Activated CD8-positive, alpha-beta T cell treated with anti-CD3 and anti-CD28 coated beads, Interleukin-2, amount 10 ng/mL, durations not matched to agents 7 days and 5 days (primary cell): ENCODE results near the gene KIFBP. TPM values are rescaled to one million over a fixed set of nuclear protein-coding genes. Genes with fewer than 3 reads are reported as not detected.
"Not testable (repeated sequence)": the region's sequence is repeated elsewhere in the genome, so short reads cannot be mapped to it uniquely, and the experiment has no call there.

ENCODE experiments used
- ATAC-seq: fragments of 150-1000 bp; cut with Tn5 transposase; one replicate; pipeline ENCODE4 v1.10.0; 2021; ENCODE audit warnings: moderate library complexity
- CTCF ChIA-PET: fragments of 350-600 bp; sonication (Branson Sonifier 250); formaldehyde crosslinking; loops from one replicate; lab custom pipeline; 2021; ENCODE audit warnings: antibody characterized with exemption; lab: Charles Lee
- POLR2A ChIA-PET: fragments of 350-600 bp; sonication (Branson Sonifier 250); formaldehyde crosslinking; loops from one replicate; lab custom pipeline; 2021; ENCODE audit warnings: antibody characterized with exemption; lab: Charles Lee
- DNase-seq: peaks from one replicate; pipeline ENCODE4 v3.0.0-alpha.2; 2020
- H3K27ac Mint-ChIP-seq: one replicate; pipeline ENCODE4 v1.8.0; 2021; ENCODE audit warnings: mild to moderate bottlenecking, mixed read lengths
- H3K27me3 Mint-ChIP-seq: one replicate; pipeline ENCODE4 v1.8.0; 2021; ENCODE audit warnings: low read depth, mixed read lengths
- H3K36me3 Mint-ChIP-seq: one replicate; pipeline ENCODE4 v1.8.0; 2021; ENCODE audit warnings: low read depth, mixed read lengths
- H3K4me1 Mint-ChIP-seq: one replicate; pipeline ENCODE4 v1.8.0; 2021; ENCODE audit warnings: low read depth, mixed read lengths
- H3K4me3 Mint-ChIP-seq: one replicate; pipeline ENCODE4 v1.8.0; 2021; ENCODE audit warnings: mild to moderate bottlenecking, mixed read lengths
- H3K9me3 Mint-ChIP-seq: one replicate; pipeline ENCODE4 v1.8.0; 2022; ENCODE audit warnings: mixed read lengths; ENCODE audit not compliant: insufficient read depth
- total RNA-seq, 2 experiments: library from RNA; stranded (reverse); gene quantifications; one replicate each; pipeline ENCODE4 v1.2.3, GENCODE V29; 2021

The KIFBP gene
- total RNA-seq, 2 experiments from 2014 or later = 13.7 to 16.5 TPM

- no peaks in the 10 kb centered on the region for H3K9me3 Mint-ChIP-seq
- CTCF ChIA-PET = no interaction called here
- no peaks in the 10 kb centered on the region for H3K27me3 Mint-ChIP-seq
- peaks cover 10% of the 10 kb centered on the region for H3K36me3 Mint-ChIP-seq
- H3K4me1 Mint-ChIP-seq = peaks cover 33% of the 10 kb centered on the region
- no peak for DNase-seq
- peak; percentile 29 for ATAC-seq
- no peak overlapping the region for H3K4me3 Mint-ChIP-seq
- POLR2A ChIA-PET = no interaction called here
- peak overlapping the region; percentile 73 for H3K27ac Mint-ChIP-seq
These were observed 8.6 kb downstream of the KIFBP start for GRCh38 chr10:68997211-68997610.

- no peak overlapping the region for H3K27ac Mint-ChIP-seq
- ChIA-PET POLR2A (interaction anchor here (0.5 to 2.1 kb wide), 6 partner anchors 10 to 125 kb away, joined by 3 to 18 read pairs (median 6); partner anchors contain the start of gene SRGN), CTCF (interaction anchor here (0.5 to 7.8 kb wide), 27 partner anchors 9 to 388 kb away, joined by 3 to 199 read pairs (median 5); partner anchors contain the start of genes DDX21, SRGN and SUPV3L1)
- no peaks in the 10 kb centered on the region for H3K27me3 Mint-ChIP-seq
- H3K36me3 Mint-ChIP-seq = peaks cover 6% of the 10 kb centered on the region
- ATAC-seq (peak; percentile 49), DNase-seq (no peak)
- peaks cover 2% of the 10 kb centered on the region for H3K4me1 Mint-ChIP-seq
- H3K4me3 Mint-ChIP-seq = no peak overlapping the region
- H3K9me3 Mint-ChIP-seq = no peaks in the 10 kb centered on the region
These were observed 16.2 kb downstream of the KIFBP start for GRCh38 chr10:69004821-69005220.

- Mint-ChIP-seq H3K27me3 (no peaks in the 10 kb centered on the region), H3K4me3 (no peak overlapping the region), H3K36me3 (peaks cover 9% of the 10 kb centered on the region), H3K9me3 (no peaks in the 10 kb centered on the region), H3K4me1 (peaks cover 2% of the 10 kb centered on the region), H3K27ac (no peak overlapping the region)
- CTCF ChIA-PET = interaction anchor here (0.7 to 7.8 kb wide), 26 partner anchors 9 to 385 kb away, joined by 3 to 199 read pairs (median 6); partner anchors contain the start of genes SRGN and SUPV3L1
- ATAC-seq (no peak), DNase-seq (no peak)
- POLR2A ChIA-PET = interaction anchor here (0.5 to 2.1 kb wide), 6 partner anchors 40 to 216 kb away, joined by 3 to 18 read pairs (median 4); partner anchors contain the start of gene SRGN
These were observed 17.3 kb downstream of the KIFBP start for GRCh38 chr10:69005704-69006485.

GRCh38 chr10:69007260-69007659 is 18.7 kb downstream of the KIFBP start:
- Mint-ChIP-seq H3K27ac (no peak overlapping the region), H3K4me1 (peaks cover 2% of the 10 kb centered on the region), H3K36me3 (peaks cover 14% of the 10 kb centered on the region), H3K27me3 (no peaks in the 10 kb centered on the region), H3K4me3 (no peak overlapping the region), H3K9me3 (no peaks in the 10 kb centered on the region)
- DNase-seq (no peak), ATAC-seq (no peak)
- ChIA-PET POLR2A (no interaction called here), CTCF (interaction anchor here (0.6 to 7.8 kb wide), 8 partner anchors 8 to 383 kb away, joined by 3 to 199 read pairs (median 12); partner anchors contain the start of gene SRGN)

- POLR2A ChIA-PET = no interaction called here
- Mint-ChIP-seq H3K36me3 (peaks cover 27% of the 10 kb centered on the region), H3K4me1 (peaks cover 10% of the 10 kb centered on the region), H3K9me3 (no peaks in the 10 kb centered on the region), H3K4me3 (no peak overlapping the region), H3K27me3 (no peaks in the 10 kb centered on the region), H3K27ac (no peak overlapping the region)
- ATAC-seq = no peak
- DNase-seq = no peak
- CTCF ChIA-PET = interaction anchor here (0.6 to 7.8 kb wide), 5 partner anchors 46 to 367 kb away, joined by 3 to 199 read pairs (median 3); no protein-coding TSS in a partner anchor
These were observed 20.8 kb downstream of the KIFBP start for GRCh38 chr10:69009360-69009759.

- Mint-ChIP-seq H3K27ac (no peak overlapping the region), H3K4me1 (peaks cover 8% of the 10 kb centered on the region), H3K27me3 (no peaks in the 10 kb centered on the region), H3K9me3 (no peaks in the 10 kb centered on the region), H3K36me3 (peaks cover 27% of the 10 kb centered on the region), H3K4me3 (no peak overlapping the region)
- CTCF ChIA-PET = interaction anchor here (0.9 to 7.8 kb wide), 3 partner anchors 83 to 366 kb away, joined by 3 to 199 read pairs (median 3); no protein-coding TSS in a partner anchor
- no peak for DNase-seq
- POLR2A ChIA-PET = interaction anchor here (0.8 kb wide), 1 partner anchor 41 kb away, joined by 3 read pairs; no protein-coding TSS in a partner anchor
- ATAC-seq = no peak
These were observed 21.6 kb downstream of the KIFBP start for GRCh38 chr10:69010151-69010640.

GRCh38 chr10:69012778-69013177 is 24.2 kb downstream of the KIFBP start:
- ATAC-seq, H3K9me3 Mint-ChIP-seq, H3K4me1 Mint-ChIP-seq, DNase-seq, H3K27me3 Mint-ChIP-seq, H3K27ac Mint-ChIP-seq, H3K4me3 Mint-ChIP-seq: not testable (repeated sequence)
- ChIA-PET POLR2A (interaction anchor here (0.9 kb wide), 1 partner anchor 79 kb away, joined by 3 read pairs; no protein-coding TSS in a partner anchor), CTCF (interaction anchor here (2.5 kb wide), 1 partner anchor 79 kb away, joined by 8 read pairs; no protein-coding TSS in a partner anchor)
- peaks cover 28% of the 10 kb centered on the region for H3K36me3 Mint-ChIP-seq

- Mint-ChIP-seq H3K9me3 (no peaks in the 10 kb centered on the region), H3K27me3 (no peaks in the 10 kb centered on the region), H3K36me3 (peaks cover 34% of the 10 kb centered on the region), H3K4me1 (peaks cover 8% of the 10 kb centered on the region), H3K27ac (no peak overlapping the region), H3K4me3 (no peak overlapping the region)
- CTCF ChIA-PET = interaction anchor here (1.3 to 2.5 kb wide), 3 partner anchors 8 to 80 kb away, joined by 4 to 16 read pairs (median 8); no protein-coding TSS in a partner anchor
- POLR2A ChIA-PET = interaction anchor here (1.2 kb wide), 1 partner anchor 9 kb away, joined by 3 read pairs; no protein-coding TSS in a partner anchor
- DNase-seq = no peak
- no peak for ATAC-seq
These were observed 25.6 kb downstream of the KIFBP start for GRCh38 chr10:69014171-69014570.

- POLR2A ChIA-PET = no interaction called here
- no peak for ATAC-seq
These were observed 30.0 kb downstream of the KIFBP start for GRCh38 chr10:69018613-69019012.

GRCh38 chr10:69022611-69023010 is 34.0 kb downstream of the KIFBP start:
- no peak overlapping the region for H3K27ac Mint-ChIP-seq
- no peaks in the 10 kb centered on the region for H3K27me3 Mint-ChIP-seq
- ATAC-seq = no peak
- no peaks in the 10 kb centered on the region for H3K9me3 Mint-ChIP-seq
- H3K4me3 Mint-ChIP-seq = no peak overlapping the region
- no peak for DNase-seq
- H3K36me3 Mint-ChIP-seq = peaks cover 7% of the 10 kb centered on the region
- ChIA-PET CTCF (no interaction called here), POLR2A (no interaction called here)
- H3K4me1 Mint-ChIP-seq = peaks cover 10% of the 10 kb centered on the region

More at GRCh38 chr10:69018613-69019012, 30.0 kb downstream of the KIFBP start:
- Mint-ChIP-seq H3K27ac (no peak overlapping the region), H3K27me3 (no peaks in the 10 kb centered on the region), H3K9me3 (no peaks in the 10 kb centered on the region), H3K36me3 (peaks cover 13% of the 10 kb centered on the region), H3K4me3 (no peak overlapping the region), H3K4me1 (no peaks in the 10 kb centered on the region)
- CTCF ChIA-PET = interaction anchor here (3.4 kb wide), 1 partner anchor 13 kb away, joined by 16 read pairs; no protein-coding TSS in a partner anchor
- DNase-seq = no peak

- no peak overlapping the region for H3K27ac Mint-ChIP-seq
- no peaks in the 10 kb centered on the region for H3K36me3 Mint-ChIP-seq
- POLR2A ChIA-PET = no interaction called here
- DNase-seq (no peak), ATAC-seq (no peak)
- no peaks in the 10 kb centered on the region for H3K9me3 Mint-ChIP-seq
- H3K4me1 Mint-ChIP-seq = peaks cover 21% of the 10 kb centered on the region
- CTCF ChIA-PET = interaction anchor here (0.7 to 1.6 kb wide), 3 partner anchors 14 to 70 kb away, joined by 3 read pairs; no protein-coding TSS in a partner anchor
- H3K4me3 Mint-ChIP-seq = no peak overlapping the region
- no peaks in the 10 kb centered on the region for H3K27me3 Mint-ChIP-seq
These were observed 36.8 kb downstream of the KIFBP start for GRCh38 chr10:69025370-69025896.
